Erythroblast (primary cell): ENCODE data around the gene MYCBPAP.

Source experiments
- GATA1 ChIP-seq: IDR thresholded peaks from 2 replicates; pipeline ENCODE4 v1.6.1; 2011; ENCODE audit warnings: low read depth, mild to moderate bottlenecking, control low read depth, low read length, moderate library complexity
- POLR2A ChIP-seq: IDR thresholded peaks from 2 replicates; pipeline ENCODE4 v1.6.1; 2011; ENCODE audit warnings: mild to moderate bottlenecking, low read length

DNA sequence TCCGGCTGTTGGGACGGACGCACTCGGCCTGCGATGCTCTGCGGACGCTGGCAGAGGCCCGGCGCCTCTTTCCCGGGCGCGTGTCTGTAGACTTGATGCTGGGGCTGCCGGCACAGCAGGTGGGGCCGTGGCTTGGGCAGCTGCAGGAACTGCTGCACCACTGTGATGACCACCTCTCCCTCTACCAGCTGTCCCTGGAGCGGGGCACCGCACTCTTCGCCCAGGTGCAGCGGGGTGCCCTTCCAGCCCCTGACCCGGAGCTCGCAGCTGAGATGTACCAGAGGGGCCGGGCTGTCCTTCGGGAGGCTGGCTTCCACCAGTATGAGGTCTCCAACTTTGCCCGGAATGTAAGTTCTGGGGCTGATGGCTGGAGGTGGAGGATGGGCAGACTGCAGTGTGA lies 26.1 kb upstream of the MYCBPAP start:
- no peak for TF ChIP-seq POLR2A
- TF ChIP-seq GATA1, result no peak
